PC-9 (cell line): ENCODE measurements around the gene PUM1.

ENCODE experiments used
- EZH2 ChIP-seq: fragments of 200-600 bp; sonication (generic); IDR thresholded peaks from 2 replicates; pipeline ENCODE4 v1.8.0; 2017; ENCODE audit warnings: antibody characterized with exemption, low read depth
- TF ChIP-seq, protein P1 (sequence below): fragments of 200-600 bp; sonication (generic); conservative IDR thresholded peaks from 2 replicates; pipeline ENCODE4 v1.6.1; 2017; ENCODE audit warnings: mixed run types, antibody characterized with exemption, mild to moderate bottlenecking, moderate library complexity

- TF ChIP-seq, protein P1, sequence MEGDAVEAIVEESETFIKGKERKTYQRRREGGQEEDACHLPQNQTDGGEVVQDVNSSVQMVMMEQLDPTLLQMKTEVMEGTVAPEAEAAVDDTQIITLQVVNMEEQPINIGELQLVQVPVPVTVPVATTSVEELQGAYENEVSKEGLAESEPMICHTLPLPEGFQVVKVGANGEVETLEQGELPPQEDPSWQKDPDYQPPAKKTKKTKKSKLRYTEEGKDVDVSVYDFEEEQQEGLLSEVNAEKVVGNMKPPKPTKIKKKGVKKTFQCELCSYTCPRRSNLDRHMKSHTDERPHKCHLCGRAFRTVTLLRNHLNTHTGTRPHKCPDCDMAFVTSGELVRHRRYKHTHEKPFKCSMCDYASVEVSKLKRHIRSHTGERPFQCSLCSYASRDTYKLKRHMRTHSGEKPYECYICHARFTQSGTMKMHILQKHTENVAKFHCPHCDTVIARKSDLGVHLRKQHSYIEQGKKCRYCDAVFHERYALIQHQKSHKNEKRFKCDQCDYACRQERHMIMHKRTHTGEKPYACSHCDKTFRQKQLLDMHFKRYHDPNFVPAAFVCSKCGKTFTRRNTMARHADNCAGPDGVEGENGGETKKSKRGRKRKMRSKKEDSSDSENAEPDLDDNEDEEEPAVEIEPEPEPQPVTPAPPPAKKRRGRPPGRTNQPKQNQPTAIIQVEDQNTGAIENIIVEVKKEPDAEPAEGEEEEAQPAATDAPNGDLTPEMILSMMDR: no peak
- no peak for TF ChIP-seq EZH2
Measured at GRCh38 chr1:30920827-30921226, 144.7 kb downstream of the PUM1 start.
